Panc1 (cell line): Measurements from ENCODE around the gene CFLAR. TPM values are rescaled to one million over a fixed set of nuclear protein-coding genes. Genes with fewer than 3 reads are reported as not detected.
A peak's percentile ranks its signal among the peaks of the same experiment; 100 is the strongest.
"Not testable (repeated sequence)": the region's sequence is repeated elsewhere in the genome, so short reads cannot be mapped to it uniquely, and the experiment has no call there.

ENCODE experiments used
- ATAC-seq: fragments of 200-7000 bp; cut with Tn5 transposase; 2 replicates; pipeline ENCODE4 v1.9.1; 2020; ENCODE audit warnings: mild to moderate bottlenecking, moderate library complexity
- BruUV-seq: library from RNA; stranded (reverse); fragments of 400-500 nt; replicated peaks from 2 replicates; lab custom pipeline; 2021; lab: Mats Ljungman, UMichigan
- CTCF ChIA-PET: fragments of 300-600 bp; sonication (Branson Sonifier 250); formaldehyde crosslinking; loops from one replicate; lab custom pipeline; 2022; ENCODE audit warnings: antibody characterized with exemption; lab: Charles Lee
- POLR2A ChIA-PET: fragments of 300-600 bp; sonication (Branson Sonifier 250); formaldehyde crosslinking; loops from one replicate; lab custom pipeline; 2022; ENCODE audit warnings: antibody characterized with exemption; lab: Charles Lee
- DNase-seq: peaks from one replicate; pipeline ENCODE4 v3.0.0-alpha.2; 2010; ENCODE audit warnings: low read depth, low spot score
- H3K27ac ChIP-seq: 2 replicates; pipeline ENCODE4 v1.5.1; 2011; ENCODE audit warnings: mild to moderate bottlenecking, low read length, inconsistent platforms
- H3K27me3 ChIP-seq: fragments of 200-500 bp; sonication (Bioruptor generic); 2 replicates; pipeline ENCODE4 v1.6.0; 2014; ENCODE audit warnings: low read length, inconsistent platforms; ENCODE audit not compliant: control insufficient read depth, insufficient read depth
- H3K36me3 ChIP-seq: fragments of 200-500 bp; sonication (Bioruptor generic); 2 replicates; pipeline ENCODE4 v1.5.1; 2014; ENCODE audit warnings: inconsistent platforms, mild to moderate bottlenecking, low read length, moderate library complexity; ENCODE audit not compliant: control insufficient read depth, insufficient read depth
- H3K4me1 ChIP-seq: 2 replicates; pipeline ENCODE4 v1.5.1; 2011; ENCODE audit warnings: inconsistent platforms, mild to moderate bottlenecking, low read length, moderate library complexity; ENCODE audit not compliant: control insufficient read depth, insufficient read depth
- H3K4me3 ChIP-seq, 2 experiments: 2 replicates each; pipeline ENCODE4 v1.5.1; 2011 to 2012; ENCODE audit warnings: low read depth in 2 of 2, low read length in 2 of 2, mild to moderate bottlenecking in 2 of 2, inconsistent platforms in 1 of 2, moderate library complexity in 1 of 2
- H3K9me3 ChIP-seq: fragments of 200-500 bp; sonication (Bioruptor generic); 2 replicates; pipeline ENCODE4 v1.5.1; 2014; ENCODE audit warnings: low read depth, mild to moderate bottlenecking, inconsistent platforms, low read length, moderate library complexity; ENCODE audit not compliant: control insufficient read depth, insufficient read depth
- CTCF ChIP-seq: fragments of 450-650 bp; IDR thresholded peaks from 2 replicates; pipeline ENCODE4 v1.5.1; 2017; ENCODE audit warnings: mild to moderate bottlenecking
- POLR2AphosphoS5 ChIP-seq: IDR thresholded peaks from 2 replicates; pipeline ENCODE4 v1.6.1; 2012; ENCODE audit warnings: mild to moderate bottlenecking, low read depth, low read length, moderate library complexity
- REST ChIP-seq, 2 experiments: IDR thresholded peaks; 2 replicates each; pipeline ENCODE4 v1.6.1; 2011 to 2012; ENCODE audit warnings: low read depth in 2 of 2, control low read depth in 1 of 2, low read length in 1 of 2, mild to moderate bottlenecking in 1 of 2, moderate library complexity in 1 of 2; ENCODE audit not compliant: insufficient read depth in 1 of 2
- SIN3A ChIP-seq: IDR thresholded peaks from 2 replicates; pipeline ENCODE4 v1.6.1; 2012; ENCODE audit warnings: low read depth, mild to moderate bottlenecking, low read length, moderate library complexity, borderline replicate concordance; ENCODE audit not compliant: insufficient read depth
- TCF7L2 ChIP-seq: IDR thresholded peaks from 2 replicates; pipeline ENCODE4 v1.6.1; 2011; ENCODE audit warnings: mild to moderate bottlenecking, low read depth, low read length, inconsistent platforms
- in situ Hi-C: cut with HindIII; loops from 2 replicates; pipeline ENCODE4 v1.10.0; 2016; ENCODE audit warnings: low sequenced_read_pairs, low pct_unique_long_range_greater_than_20kb
- intact Hi-C: fragments of 100-400 bp; cut with micrococcal nuclease; formaldehyde crosslinking; loops from one replicate; pipeline ENCODE4 v1.10.0; 2022; ENCODE audit not compliant: unreplicated experiment
- total RNA-seq: library from RNA; stranded (reverse); gene quantifications from one replicate; pipeline ENCODE4 v1.2.1, GENCODE V29; 2021; ENCODE audit not compliant: unreplicated experiment

Gene CFLAR
- total RNA-seq, 1 experiment from 2014 or later: 46.3 TPM

- DNase-seq: no peak
- ATAC-seq: no peak
- Histone ChIP-seq H3K4me1 (peaks cover 13% of the 10 kb centered on the region), H3K36me3 (no peaks in the 10 kb centered on the region), H3K4me3 (no peak overlapping the region), H3K9me3 (no peaks in the 10 kb centered on the region), H3K27ac (peak overlapping the region; percentile 100), H3K27me3 (no peaks in the 10 kb centered on the region)
- BruUV-seq: TSS peak; percentile 88
- POLR2A ChIA-PET: no interaction called here
- CTCF ChIA-PET: no interaction called here
- in situ Hi-C loops: no loop called here
- intact Hi-C loops: no loop called here
- no peak for TF ChIP-seq POLR2AphosphoS5
- no peak for TF ChIP-seq TCF7L2
- no peak for TF ChIP-seq SIN3A
- no peak for TF ChIP-seq CTCF
- TF ChIP-seq REST (IDR thresholded peaks at IDR 0.05; ENCODE audit: insufficient read depth in 1 of 2, low read depth in 2 of 2, low read length in 1 of 2): no peak
These were observed 1.1 kb upstream of the CFLAR start for GRCh38 chr2:201114846-201115245.

- Histone ChIP-seq H3K27ac (peak overlapping the region; percentile 100), H3K36me3 (no peaks in the 10 kb centered on the region), H3K4me3 (peak overlapping the region; percentile 67 to 84), H3K27me3 (no peaks in the 10 kb centered on the region), H3K9me3 (no peaks in the 10 kb centered on the region), H3K4me1 (peaks cover 36% of the 10 kb centered on the region)
- no TSS peak for BruUV-seq
- in situ Hi-C loops: no loop called here
- ChIA-PET CTCF (interaction anchor here (1.1 kb wide), 1 partner anchor 41 kb away, joined by 6 read pairs; no protein-coding TSS in a partner anchor), POLR2A (interaction anchor here (0.6 to 1.2 kb wide), 4 partner anchors 10 to 153 kb away, joined by 3 to 11 read pairs (median 8); no protein-coding TSS in a partner anchor)
- intact Hi-C loops: no loop called here
- ATAC-seq: peak; percentile 31
- peak; percentile 69 for DNase-seq
- no peak for TF ChIP-seq SIN3A
- TF ChIP-seq CTCF: no peak; the same call in 1 of the 2 replicates
- no peak for TF ChIP-seq POLR2AphosphoS5
- no peak; a peak in 1 of 4 replicates for TF ChIP-seq REST (IDR thresholded peaks at IDR 0.05; ENCODE audit: insufficient read depth in 1 of 2, low read depth in 2 of 2, low read length in 1 of 2)
- no peak for TF ChIP-seq TCF7L2
These were observed 1.2 kb downstream of the CFLAR start for GRCh38 chr2:201116959-201117734.

- POLR2A ChIA-PET: interaction anchor here (0.7 to 1.2 kb wide), 2 partner anchors 9 to 12 kb away, joined by 5 to 10 read pairs; no protein-coding TSS in a partner anchor
- intact Hi-C loops, in situ Hi-C loops, H3K27me3 ChIP-seq, H3K9me3 ChIP-seq, H3K36me3 ChIP-seq, ATAC-seq, DNase-seq: not testable (repeated sequence)
- Histone ChIP-seq H3K4me1 (peaks cover 42% of the 10 kb centered on the region), H3K4me3 (peak overlapping the region; percentile 67 to 84), H3K27ac (peak overlapping the region; percentile 100)
- CTCF ChIA-PET: interaction anchor here (0.7 to 0.8 kb wide), 2 partner anchors 40 to 162 kb away, joined by 4 to 5 read pairs; no protein-coding TSS in a partner anchor
- BruUV-seq: TSS peak; percentile 58
These were observed 1.8 kb downstream of the CFLAR start for GRCh38 chr2:201117735-201118094.
